GOT3 (cell line): ENCODE data around the gene FADS6.

Experiments used
- DNase-seq: peaks from one replicate; lab custom pipeline; 2025; ENCODE audit warnings: mixed read lengths; lab: John Stamatoyannopoulos, UW

Gene FADS6

GRCh38 chr17:74866198-74866835 is 27.1 kb downstream of the FADS6 start:
- no peak for DNase-seq

- no peak for DNase-seq
These were observed 27.8 kb downstream of the FADS6 start for GRCh38 chr17:74865504-74866197.

GRCh38 chr17:74864866-74865395 is 28.5 kb downstream of the FADS6 start:
- peak; percentile 20 for DNase-seq

GRCh38 chr17:74864297-74864865 is 29.1 kb downstream of the FADS6 start:
- no peak for DNase-seq

- no peak for DNase-seq
These were observed 29.8 kb downstream of the FADS6 start for GRCh38 chr17:74863420-74864296.

GRCh38 chr17:74862919-74863318 is 30.5 kb downstream of the FADS6 start:
- no peak for DNase-seq

GRCh38 chr17:74862108-74862901 is 31.1 kb downstream of the FADS6 start:
- DNase-seq, result no peak

- no peak for DNase-seq
These were observed 31.7 kb downstream of the FADS6 start for GRCh38 chr17:74861662-74862107.

GRCh38 chr17:74860872-74861661 is 32.4 kb downstream of the FADS6 start:
- no peak for DNase-seq

GRCh38 chr17:74860229-74860871 is 33.1 kb downstream of the FADS6 start:
- DNase-seq, result no peak

GRCh38 chr17:74859459-74860228 is 33.8 kb downstream of the FADS6 start, which contains the start of gene GRIN2C:
Gene GRIN2C (minus strand): TSS chr17:74859885. CDS start chr17:74855092, 4,793 bp downstream.
- DNase-seq, result no peak

- DNase-seq, result no peak
These were observed 34.6 kb downstream of the FADS6 start for GRCh38 chr17:74858672-74859458.

GRCh38 chr17:74857191-74857590 is 36.2 kb downstream of the FADS6 start:
- no peak for DNase-seq

GRCh38 chr17:74856112-74856511 is 37.3 kb downstream of the FADS6 start:
- no peak for DNase-seq

- no peak for DNase-seq
These were observed 38.1 kb downstream of the FADS6 start for GRCh38 chr17:74855323-74855722.

- DNase-seq, result no peak
These were observed 38.6 kb downstream of the FADS6 start for GRCh38 chr17:74854792-74855191.

GRCh38 chr17:74853669-74854068 is 39.8 kb downstream of the FADS6 start:
- DNase-seq, result no peak

GRCh38 chr17:74853048-74853397 is 40.4 kb downstream of the FADS6 start:
- DNase-seq, result no peak
